Panc1 (cell line): Measurements from ENCODE around the gene C14orf132. TPM values are rescaled to one million over a fixed set of nuclear protein-coding genes. Genes with fewer than 3 reads are reported as not detected.

Source experiments
- ATAC-seq: fragments of 200-7000 bp; cut with Tn5 transposase; 2 replicates; pipeline ENCODE4 v1.9.1; 2020; ENCODE audit warnings: mild to moderate bottlenecking, moderate library complexity
- BruUV-seq: library from RNA; stranded (reverse); fragments of 400-500 nt; replicated peaks from 2 replicates; lab custom pipeline; 2021; lab: Mats Ljungman, UMichigan
- CTCF ChIA-PET: fragments of 300-600 bp; sonication (Branson Sonifier 250); formaldehyde crosslinking; loops from one replicate; lab custom pipeline; 2022; ENCODE audit warnings: antibody characterized with exemption; lab: Charles Lee
- POLR2A ChIA-PET: fragments of 300-600 bp; sonication (Branson Sonifier 250); formaldehyde crosslinking; loops from one replicate; lab custom pipeline; 2022; ENCODE audit warnings: antibody characterized with exemption; lab: Charles Lee
- DNase-seq: peaks from one replicate; pipeline ENCODE4 v3.0.0-alpha.2; 2010; ENCODE audit warnings: low read depth, low spot score
- H3K27ac ChIP-seq: 2 replicates; pipeline ENCODE4 v1.5.1; 2011; ENCODE audit warnings: mild to moderate bottlenecking, low read length, inconsistent platforms
- H3K27me3 ChIP-seq: fragments of 200-500 bp; sonication (Bioruptor generic); 2 replicates; pipeline ENCODE4 v1.6.0; 2014; ENCODE audit warnings: low read length, inconsistent platforms; ENCODE audit not compliant: control insufficient read depth, insufficient read depth
- H3K36me3 ChIP-seq: fragments of 200-500 bp; sonication (Bioruptor generic); 2 replicates; pipeline ENCODE4 v1.5.1; 2014; ENCODE audit warnings: inconsistent platforms, mild to moderate bottlenecking, low read length, moderate library complexity; ENCODE audit not compliant: control insufficient read depth, insufficient read depth
- H3K4me1 ChIP-seq: 2 replicates; pipeline ENCODE4 v1.5.1; 2011; ENCODE audit warnings: inconsistent platforms, mild to moderate bottlenecking, low read length, moderate library complexity; ENCODE audit not compliant: control insufficient read depth, insufficient read depth
- H3K4me3 ChIP-seq, 2 experiments: 2 replicates each; pipeline ENCODE4 v1.5.1; 2011 to 2012; ENCODE audit warnings: low read depth in 2 of 2, low read length in 2 of 2, mild to moderate bottlenecking in 2 of 2, inconsistent platforms in 1 of 2, moderate library complexity in 1 of 2
- H3K9me3 ChIP-seq: fragments of 200-500 bp; sonication (Bioruptor generic); 2 replicates; pipeline ENCODE4 v1.5.1; 2014; ENCODE audit warnings: low read depth, mild to moderate bottlenecking, inconsistent platforms, low read length, moderate library complexity; ENCODE audit not compliant: control insufficient read depth, insufficient read depth
- CTCF ChIP-seq: fragments of 450-650 bp; IDR thresholded peaks from 2 replicates; pipeline ENCODE4 v1.5.1; 2017; ENCODE audit warnings: mild to moderate bottlenecking
- POLR2AphosphoS5 ChIP-seq: IDR thresholded peaks from 2 replicates; pipeline ENCODE4 v1.6.1; 2012; ENCODE audit warnings: mild to moderate bottlenecking, low read depth, low read length, moderate library complexity
- REST ChIP-seq, 2 experiments: IDR thresholded peaks; 2 replicates each; pipeline ENCODE4 v1.6.1; 2011 to 2012; ENCODE audit warnings: low read depth in 2 of 2, control low read depth in 1 of 2, low read length in 1 of 2, mild to moderate bottlenecking in 1 of 2, moderate library complexity in 1 of 2; ENCODE audit not compliant: insufficient read depth in 1 of 2
- SIN3A ChIP-seq: IDR thresholded peaks from 2 replicates; pipeline ENCODE4 v1.6.1; 2012; ENCODE audit warnings: low read depth, mild to moderate bottlenecking, low read length, moderate library complexity, borderline replicate concordance; ENCODE audit not compliant: insufficient read depth
- TCF7L2 ChIP-seq: IDR thresholded peaks from 2 replicates; pipeline ENCODE4 v1.6.1; 2011; ENCODE audit warnings: mild to moderate bottlenecking, low read depth, low read length, inconsistent platforms
- in situ Hi-C: cut with HindIII; loops from 2 replicates; pipeline ENCODE4 v1.10.0; 2016; ENCODE audit warnings: low sequenced_read_pairs, low pct_unique_long_range_greater_than_20kb
- intact Hi-C: fragments of 100-400 bp; cut with micrococcal nuclease; formaldehyde crosslinking; loops from one replicate; pipeline ENCODE4 v1.10.0; 2022; ENCODE audit not compliant: unreplicated experiment
- total RNA-seq: library from RNA; stranded (reverse); gene quantifications from one replicate; pipeline ENCODE4 v1.2.1, GENCODE V29; 2021; ENCODE audit not compliant: unreplicated experiment

Gene C14orf132
- total RNA-seq, 1 experiment from 2014 or later: 23.0 TPM

- no peak overlapping the region for H3K4me3 ChIP-seq
- H3K27ac ChIP-seq: no peak overlapping the region
- TF ChIP-seq SIN3A (no peak), POLR2AphosphoS5 (no peak), CTCF (no peak), TCF7L2 (no peak), REST (IDR thresholded peaks at IDR 0.05; ENCODE audit: insufficient read depth in 1 of 2, low read depth in 2 of 2, low read length in 1 of 2) (no peak)
- BruUV-seq: no TSS peak
- ChIA-PET CTCF (no interaction called here), POLR2A (no interaction called here)
- H3K27me3 ChIP-seq: no peaks in the 10 kb centered on the region
- DNase-seq (no peak), ATAC-seq (no peak)
- in situ Hi-C loops: no loop called here
- intact Hi-C loops: no loop called here
- H3K9me3 ChIP-seq: no peaks in the 10 kb centered on the region
- no peaks in the 10 kb centered on the region for H3K36me3 ChIP-seq
- no peaks in the 10 kb centered on the region; the same call in 1 of the 2 replicates for H3K4me1 ChIP-seq
Observed at GRCh38 chr14:96065661-96066459, 26.7 kb downstream of the C14orf132 start.

GRCh38 chr14:96066976-96067375 is 27.8 kb downstream of the C14orf132 start:
- TF ChIP-seq REST (IDR thresholded peaks at IDR 0.05; ENCODE audit: insufficient read depth in 1 of 2, low read depth in 2 of 2, low read length in 1 of 2) (no peak), POLR2AphosphoS5 (no peak), SIN3A (no peak), TCF7L2 (no peak), CTCF (no peak)
- intact Hi-C loops: no loop called here
- BruUV-seq: no TSS peak
- ATAC-seq (no peak), DNase-seq (no peak)
- Histone ChIP-seq H3K27me3 (no peaks in the 10 kb centered on the region), H3K4me3 (no peak overlapping the region), H3K4me1 (no peaks in the 10 kb centered on the region; the same call in 1 of the 2 replicates), H3K36me3 (no peaks in the 10 kb centered on the region), H3K27ac (no peak overlapping the region), H3K9me3 (no peaks in the 10 kb centered on the region)
- POLR2A ChIA-PET: no interaction called here
- in situ Hi-C loops: no loop called here
- CTCF ChIA-PET: no interaction called here
